H1 (cell line): ENCODE data around the gene NT5C. TPM values are rescaled to one million over a fixed set of nuclear protein-coding genes. Genes with fewer than 3 reads are reported as not detected.

ENCODE experiments used
- CBX5 ChIP-seq: fragments of 300-800, 300-1000 bp; sonication (generic); IDR thresholded peaks from 2 replicates; pipeline ENCODE4 v1.7.1; 2016; ENCODE audit warnings: antibody characterized with exemption, low read length, low read depth
- CHD2 ChIP-seq: IDR thresholded peaks from 2 replicates; pipeline ENCODE4 v1.6.1; 2012; ENCODE audit warnings: low read length, improper control_type of control experiment
- CHD7 ChIP-seq: fragments of 300-600 bp; sonication (generic); IDR thresholded peaks from 2 replicates; pipeline ENCODE4 v1.7.1; 2012; ENCODE audit warnings: low read length, moderate library complexity, mild to moderate bottlenecking, inconsistent platforms; ENCODE audit not compliant: insufficient replicate concordance
- CREB1 ChIP-seq: IDR thresholded peaks from 2 replicates; pipeline ENCODE4 v1.6.1; 2012; ENCODE audit warnings: inconsistent platforms
- SP4 ChIP-seq: IDR thresholded peaks from 2 replicates; pipeline ENCODE4 v1.6.1; 2012; ENCODE audit warnings: low read length, inconsistent platforms
- polyA plus RNA-seq, 7 experiments: library from polyadenylated mRNA; depleted of rRNA in 3 of 7; stranded (reverse) in 5 of 7; unstranded in 2 of 7; fragments of >200 nt in 5 of 7; fragments of 200-250 nt in 2 of 7; gene quantifications; 1 replicate in 5 of 7; 2 replicates in 1 of 7; 4 replicates in 1 of 7; pipeline versions ENCODE4 v1.2.1 to v1.2.3, GENCODE V29; 2011 to 2013; ENCODE audit warnings: missing spikeins in 2 of 7, mixed read lengths in 2 of 7
- total RNA-seq: library from RNA; stranded (reverse); fragmentation: NEBNext Ultra II Directional; extraction: Animal tissue kit (Norgen Biotek cat#: 25700); gene quantifications from 2 replicates; pipeline ENCODE4 v1.2.1, GENCODE V29; 2021

The NT5C gene
- total and polyA plus RNA-seq, 2 of the 8 experiments (the other 6 are each of a cell fraction or from before 2014, with no cell fraction given) = 52.1 to 66.4 TPM

GRCh38 chr17:75099881-75100595 lies 31.5 kb downstream of the NT5C start (continued):
- no peak for TF ChIP-seq CHD7
- no peak for TF ChIP-seq SP4
- no peak for TF ChIP-seq CHD2
- TF ChIP-seq CREB1 = no peak
- TF ChIP-seq CBX5 = no peak
